GM19372 (cell line): Measurements from ENCODE around the gene PDILT.

Experiments
- ATAC-seq: cut with Tn5 transposase; IDR thresholded peaks from one replicate; pipeline ENCODE4 v1.9.1; 2021; ENCODE audit warnings: mild to moderate bottlenecking, low read depth, moderate library complexity; ENCODE audit not compliant: unreplicated experiment

The PDILT gene

GRCh38 chr16:20409398-20410120, 5.0 kb upstream of the PDILT start, which contains the start of gene ACSM5:
ACSM5 (plus strand) TSS chr16:20409534; CDS start chr16:20411485, 1,951 bp downstream.
- no peak for ATAC-seq

DNA sequence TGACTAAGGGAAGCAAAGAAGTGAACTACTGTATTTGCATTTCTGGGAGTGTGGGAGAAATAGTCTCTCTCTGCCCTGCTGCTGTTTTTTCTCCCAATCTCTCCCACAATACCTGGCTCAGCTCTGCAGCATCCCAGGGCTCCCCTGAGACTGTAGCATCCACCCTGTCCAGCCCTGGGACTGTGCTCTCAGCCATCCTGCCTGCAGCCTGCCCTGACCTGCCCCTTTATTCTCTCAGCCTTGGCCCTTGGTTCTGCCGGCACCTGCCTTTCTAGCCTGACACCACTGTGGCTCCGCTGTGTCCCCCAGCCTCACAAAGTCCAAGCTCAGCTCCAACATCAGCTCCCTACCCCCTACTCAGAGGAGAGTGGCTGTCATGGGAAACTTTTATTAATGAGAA, 1.9 kb downstream of the PDILT start:
- ATAC-seq: no peak

- no peak for ATAC-seq
These were observed 3.0 kb downstream of the PDILT start for GRCh38 chr16:20401475-20402016.

- no peak for ATAC-seq
These were observed 3.5 kb downstream of the PDILT start for GRCh38 chr16:20401066-20401465.

DNA sequence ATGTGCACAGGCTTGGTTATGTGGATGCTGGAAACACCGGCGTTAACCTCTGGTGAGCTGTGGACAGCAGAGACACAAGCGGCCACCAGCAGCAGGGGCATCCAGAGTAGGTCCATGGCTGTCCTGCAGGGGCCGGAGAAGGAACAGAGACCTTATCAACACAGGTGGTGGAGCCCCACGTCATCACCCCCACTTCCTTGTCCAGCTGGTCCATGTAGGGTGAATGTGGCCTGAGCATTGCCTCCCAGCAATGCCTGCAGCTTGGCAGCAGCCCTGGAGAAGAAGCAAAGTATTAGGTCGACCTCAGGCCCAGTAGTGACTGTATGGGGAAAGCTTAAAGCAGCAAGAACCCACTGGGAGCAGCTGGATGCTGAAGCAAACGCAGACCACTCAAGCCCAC, 5.4 kb downstream of the PDILT start:
- ATAC-seq: no peak

DNA sequence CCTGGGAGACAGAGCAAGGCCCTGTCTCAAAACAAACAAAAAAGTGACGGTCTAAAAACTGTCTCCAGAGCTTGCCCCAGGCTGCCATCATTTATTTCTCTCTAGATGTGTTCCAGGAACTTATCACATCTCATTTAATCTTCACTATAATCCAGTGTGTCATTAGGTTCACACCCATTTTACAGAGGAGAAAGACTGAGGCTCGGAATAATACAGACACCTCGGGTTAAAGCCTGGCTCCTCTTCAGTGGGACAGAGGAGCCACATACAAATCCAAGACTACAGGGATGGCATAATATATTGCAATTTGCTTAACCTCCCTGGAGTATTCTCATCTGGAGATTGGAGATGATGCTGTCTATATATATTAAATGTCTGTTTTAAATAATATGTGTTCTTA, 5.9 kb downstream of the PDILT start:
- ATAC-seq: no peak

DNA sequence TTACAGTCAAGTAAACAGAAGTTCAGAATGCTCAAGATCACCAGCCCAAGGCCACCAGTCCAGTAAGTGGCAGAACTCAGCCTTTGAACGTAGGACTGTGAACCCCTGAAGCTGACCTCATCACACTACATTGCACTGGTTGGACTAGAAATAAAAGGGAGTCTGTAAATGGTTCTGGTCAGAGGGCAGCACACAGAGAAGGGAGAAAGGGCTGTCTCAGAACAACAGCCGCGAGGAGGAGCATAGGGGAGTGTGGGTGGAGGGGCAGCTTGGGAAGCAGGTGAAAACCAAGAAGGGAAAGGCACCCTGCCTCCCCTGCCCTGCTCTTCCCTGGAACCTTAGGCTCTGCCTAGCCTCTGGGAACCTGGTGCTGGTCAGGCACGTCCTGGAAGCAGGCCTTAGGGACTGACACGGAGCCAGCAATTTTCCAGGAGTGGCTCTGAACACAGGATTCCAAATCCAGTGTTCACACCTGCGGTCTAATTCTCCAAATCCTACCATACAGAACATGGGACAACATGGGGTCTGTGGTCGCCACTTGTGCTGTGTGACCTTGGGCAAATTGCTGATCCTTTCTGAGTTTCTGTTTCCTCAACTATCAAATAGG, 7.0 kb downstream of the PDILT start:
- ATAC-seq: no peak

DNA sequence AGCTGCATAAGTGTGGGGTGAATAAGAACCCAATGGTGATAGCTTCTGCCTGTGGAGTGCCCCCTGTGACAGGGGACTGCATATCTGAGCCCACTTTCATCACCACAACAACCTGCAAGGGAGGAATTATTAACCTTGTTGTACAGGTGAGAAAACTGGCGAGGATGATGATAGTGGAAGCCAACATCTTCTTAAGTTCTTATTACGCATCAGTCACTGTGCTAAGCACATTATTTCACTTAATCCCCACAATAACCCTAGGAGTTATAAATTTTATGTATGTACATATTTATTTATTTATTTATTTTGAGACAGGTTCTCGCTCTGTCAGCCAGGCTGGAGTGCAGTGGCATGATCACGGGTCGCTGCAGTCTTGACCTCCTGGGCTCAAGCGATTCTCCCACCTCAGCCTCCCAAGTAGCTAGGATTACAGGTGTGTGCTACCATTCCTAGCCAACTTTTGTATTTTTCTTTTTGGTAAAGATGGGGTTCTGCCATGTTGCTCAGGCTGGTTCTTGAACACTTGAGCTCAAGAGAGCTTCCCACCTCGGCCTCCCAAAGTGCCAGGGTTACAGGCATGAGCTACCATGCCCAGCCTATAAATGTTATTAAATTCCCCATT, 7.6 kb downstream of the PDILT start:
- no peak for ATAC-seq

DNA sequence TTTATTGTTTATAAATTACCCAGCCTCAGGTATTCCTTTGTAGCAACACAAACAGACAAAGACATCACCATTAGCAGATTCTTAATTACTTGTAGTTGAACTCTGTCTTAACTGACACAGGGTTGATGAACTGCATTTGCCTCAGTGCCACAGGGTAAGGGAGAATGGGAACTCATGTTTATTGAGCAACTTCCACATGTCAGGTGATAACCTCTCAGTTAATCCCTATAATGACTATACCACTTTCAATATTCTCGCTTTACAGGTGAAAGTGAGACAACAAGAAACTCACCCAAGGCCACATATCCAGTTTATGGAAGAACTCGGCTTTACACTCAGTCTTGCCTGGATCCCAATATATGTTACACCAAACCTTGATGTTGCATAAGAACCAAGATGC, 8.6 kb downstream of the PDILT start:
- no peak for ATAC-seq

DNA sequence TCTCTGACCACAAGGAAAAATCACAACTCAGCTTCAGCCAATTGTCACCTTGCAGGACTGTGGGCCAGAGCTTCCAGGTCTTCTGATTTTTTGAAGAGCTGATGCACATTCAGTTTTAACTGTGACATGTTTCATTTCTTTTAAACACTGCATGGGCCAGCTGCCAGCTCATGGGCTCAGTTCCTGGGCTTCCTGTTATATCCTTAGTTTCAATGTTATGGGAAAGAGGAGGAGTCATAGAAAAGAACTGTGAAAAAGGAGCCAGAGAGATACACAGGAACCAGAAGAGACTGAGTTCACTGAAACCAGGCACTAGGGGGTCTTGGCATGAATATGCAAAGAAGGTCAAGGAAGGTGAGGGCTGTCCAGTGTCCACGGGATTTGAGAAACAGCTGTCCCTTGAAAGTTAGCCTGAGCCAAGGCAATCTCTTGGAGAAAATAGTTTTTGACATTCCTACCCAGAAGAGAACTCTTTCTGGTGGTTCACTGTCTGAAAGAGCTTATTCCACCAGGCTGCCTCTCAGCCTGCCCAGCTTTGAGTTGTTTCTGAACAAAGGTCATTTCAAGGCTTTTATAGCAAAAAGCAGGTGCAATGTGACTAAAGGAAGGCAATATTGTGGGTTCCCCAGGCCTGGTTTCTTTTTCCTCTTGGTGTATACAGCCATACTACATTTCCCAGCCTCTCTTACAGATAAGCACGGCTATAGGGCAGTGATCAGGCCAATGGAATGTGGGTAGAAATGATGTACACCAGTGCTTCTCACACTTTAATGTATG, 10.5 kb downstream of the PDILT start:
- ATAC-seq: no peak

- ATAC-seq: no peak
These were observed 13.5 kb downstream of the PDILT start for GRCh38 chr16:20391045-20391444.

DNA sequence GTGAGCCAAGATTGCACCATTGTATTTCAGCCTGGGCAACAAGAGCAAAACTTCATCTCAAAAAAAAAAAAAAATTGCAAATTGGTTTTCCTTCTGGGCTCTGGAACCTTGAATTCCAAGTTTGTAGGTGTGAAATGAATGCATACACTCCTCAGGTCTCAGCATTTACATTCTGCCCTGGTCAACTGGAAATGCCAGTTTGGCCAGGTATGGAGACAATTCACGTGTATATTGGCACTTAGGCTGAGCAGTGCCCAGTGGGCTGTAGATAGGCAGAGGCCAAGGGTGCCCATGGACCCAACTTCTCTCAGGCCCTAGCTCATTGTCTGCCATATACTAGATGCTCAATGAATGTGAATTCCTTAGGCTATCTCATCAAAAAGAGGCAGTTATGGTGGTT, 15.7 kb downstream of the PDILT start:
- no peak for ATAC-seq

DNA sequence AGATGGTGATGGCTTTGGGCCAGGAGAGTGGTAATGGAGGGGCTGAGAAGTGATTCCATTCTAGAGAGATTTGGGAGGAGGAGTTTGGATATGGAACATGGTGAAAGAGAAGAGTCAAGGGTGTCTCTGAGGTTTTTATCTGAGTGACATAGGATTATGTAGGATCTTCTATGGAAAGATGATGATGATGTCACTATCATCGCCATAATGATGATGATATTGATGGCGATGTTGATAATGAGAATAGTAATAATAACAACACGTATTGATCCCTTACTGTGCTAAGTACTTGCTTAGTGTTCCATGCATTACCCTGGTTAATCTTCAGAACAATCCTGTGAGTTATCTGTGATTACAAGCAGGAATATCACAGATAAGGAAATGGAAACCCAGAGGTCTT, 16.6 kb downstream of the PDILT start:
- no peak for ATAC-seq

- ATAC-seq: no peak
These were observed 18.4 kb downstream of the PDILT start for GRCh38 chr16:20385844-20386832.

DNA sequence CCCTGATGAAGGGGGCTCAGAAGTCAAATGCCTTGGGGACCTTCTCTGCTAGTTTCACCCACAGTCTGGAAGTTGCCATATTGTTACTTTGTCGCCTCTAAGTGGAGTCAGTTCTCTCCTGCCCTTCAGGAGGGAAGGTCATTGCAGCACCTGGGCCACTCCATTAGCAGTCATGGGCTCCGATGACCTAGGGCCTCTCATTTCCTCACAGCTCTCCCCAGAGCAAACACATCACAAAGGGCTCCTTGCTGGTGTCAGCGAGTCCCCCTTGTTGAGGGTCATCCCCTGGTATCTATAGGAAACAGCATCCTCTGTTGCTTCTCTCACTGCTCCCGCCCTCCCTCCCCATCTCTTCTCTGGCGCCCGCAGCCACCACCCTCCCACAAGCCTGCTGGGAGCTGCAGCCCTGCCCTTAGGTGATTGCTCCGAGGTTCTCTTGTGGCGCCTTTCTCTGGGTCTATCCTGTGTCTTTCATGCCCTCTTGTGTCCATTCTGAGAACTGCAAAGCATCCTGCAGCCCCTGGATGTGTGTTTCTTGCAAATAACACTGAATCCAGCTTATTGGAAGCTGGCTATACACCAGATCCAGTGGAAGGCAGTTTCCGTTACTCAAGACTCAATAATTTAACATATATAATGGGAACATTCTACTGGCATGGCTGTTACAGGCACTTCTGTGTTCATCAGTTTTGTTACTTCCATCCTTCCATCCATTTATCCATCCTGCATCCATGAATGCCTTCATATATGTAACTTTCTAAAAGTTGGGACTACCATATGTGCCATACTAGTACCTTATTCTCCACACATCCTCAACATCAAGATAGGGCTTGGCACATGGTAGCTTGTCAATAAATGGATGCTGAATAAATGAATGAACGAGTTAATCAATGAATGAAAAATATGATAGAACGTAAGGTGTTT, 21.2 kb downstream of the PDILT start:
- ATAC-seq: no peak

- no peak for ATAC-seq
These were observed 22.2 kb downstream of the PDILT start for GRCh38 chr16:20382202-20382948.

DNA sequence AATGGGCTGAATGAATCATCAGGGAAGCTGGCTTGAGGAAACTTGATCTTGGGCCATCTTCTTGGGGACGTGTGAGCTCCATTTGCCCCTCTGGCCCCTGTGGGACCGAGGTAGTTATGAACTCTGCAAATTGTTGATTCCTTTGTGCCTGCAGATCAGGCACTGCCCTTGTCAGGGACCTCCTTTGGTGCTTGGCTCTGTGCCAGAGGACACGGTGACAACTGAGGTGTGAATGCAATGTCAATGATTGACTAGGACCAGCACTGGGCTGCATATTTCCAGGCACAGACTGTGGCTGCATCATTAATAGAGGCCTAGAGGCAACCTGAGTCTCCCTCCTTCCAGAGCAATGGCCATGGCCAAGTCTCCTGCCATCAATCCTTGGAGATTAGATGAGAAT, 23.8 kb downstream of the PDILT start:
- no peak for ATAC-seq

- ATAC-seq: no peak
These were observed 27.4 kb downstream of the PDILT start for GRCh38 chr16:20377181-20377580.
